HCT116 (cell line): Measurements from ENCODE around the gene LIPK. TPM values are rescaled to one million over a fixed set of nuclear protein-coding genes. Genes with fewer than 3 reads are reported as not detected.

Experiments
- total RNA-seq: library from RNA; stranded (reverse); gene quantifications from one replicate; pipeline ENCODE4 v1.2.1, GENCODE V29; 2021; ENCODE audit not compliant: unreplicated experiment

Gene LIPK
- total RNA-seq, 1 experiment from 2014 or later = not detected

Other genes with a start within 250 kb of the LIPK start
- gene RNLS, start 122.9 kb upstream of the LIPK start, total RNA-seq = not detected
- not detected for gene LIPJ, start 119.5 kb upstream of the LIPK start, total RNA-seq
- not detected for gene LIPF, start 41.8 kb upstream of the LIPK start, total RNA-seq
- not detected for gene LIPN, start 53.8 kb downstream of the LIPK start, total RNA-seq
- not detected for gene LIPM, start 96.5 kb downstream of the LIPK start, total RNA-seq
- gene ANKRD22, start 145.6 kb downstream of the LIPK start, total RNA-seq = 2.3 TPM
- gene STAMBPL1, start 174.0 kb downstream of the LIPK start, total RNA-seq = 11.0 TPM
- 9.4 TPM for gene ACTA2, start 246.5 kb downstream of the LIPK start, total RNA-seq